CD14-positive monocyte (primary cell): Measurements from ENCODE around the gene LZTS2. TPM values are rescaled to one million over a fixed set of nuclear protein-coding genes. Genes with fewer than 3 reads are reported as not detected.

Experiments used
- DNase-seq, 3 donors: peaks; one replicate each; pipeline ENCODE4 v3.0.0-alpha.2; 2011 to 2022
- H2AFZ ChIP-seq: 2 replicates; pipeline ENCODE4 v1.6.0; 2012; ENCODE audit warnings: mild to moderate bottlenecking, low read depth, low read length, inconsistent platforms; ENCODE audit not compliant: insufficient read depth, poor library complexity, severe bottlenecking
- H3K27ac ChIP-seq, 2 donors: 1 replicate in 1 of 2; 2 replicates in 1 of 2; pipeline ENCODE4 v1.5.1; 2012 to 2013; ENCODE audit warnings: low read length in 2 of 2, control low read depth in 1 of 2, inconsistent platforms in 1 of 2, low read depth in 1 of 2, mild to moderate bottlenecking in 1 of 2
- H3K27me3 ChIP-seq, 2 donors: one replicate each; pipeline versions ENCODE4 v1.6.0 to v1.6.1; 2011 to 2013; ENCODE audit warnings: low read length in 2 of 2; ENCODE audit not compliant: control insufficient read depth in 2 of 2, insufficient read depth in 2 of 2
- H3K36me3 ChIP-seq, 2 donors: replicated peaks in 1 of 2; 1 replicate in 1 of 2; 2 replicates in 1 of 2; pipeline versions ENCODE4 v1.5.1 to v1.6.1; 2012 to 2013; ENCODE audit warnings: low read length in 2 of 2, control low read depth in 1 of 2, inconsistent platforms in 1 of 2, mild to moderate bottlenecking in 1 of 2; ENCODE audit not compliant: insufficient read depth in 2 of 2, control insufficient read depth in 1 of 2
- H3K4me1 ChIP-seq, 2 donors: 1 replicate in 1 of 2; 2 replicates in 1 of 2; pipeline versions ENCODE4 v1.5.1 to v1.6.1; 2012 to 2013; ENCODE audit warnings: low read length in 2 of 2, control low read depth in 1 of 2, inconsistent platforms in 1 of 2, mild to moderate bottlenecking in 1 of 2, moderate library complexity in 1 of 2; ENCODE audit not compliant: insufficient read depth in 2 of 2, control insufficient read depth in 1 of 2
- H3K4me2 ChIP-seq: replicated peaks from 2 replicates; pipeline ENCODE3; 2012; ENCODE audit warnings: low read length, moderate library complexity, mild to moderate bottlenecking; ENCODE audit not compliant: poor library complexity, severe bottlenecking; ENCODE audit errors: extremely low read depth
- H3K4me3 ChIP-seq, 3 experiments: fragments of 200-600 bp in 1 of 3; sonication (generic) in 1 of 3; replicated peaks in 1 of 3; 1 replicate in 2 of 3; 2 replicates in 1 of 3; pipeline ENCODE4 v1.5.1; 2011 to 2013; ENCODE audit warnings: low read length in 3 of 3, mild to moderate bottlenecking in 3 of 3, control low read depth in 2 of 3, low read depth in 2 of 3, inconsistent platforms in 1 of 3, moderate library complexity in 1 of 3
- H3K79me2 ChIP-seq: 2 replicates; pipeline ENCODE4 v1.6.0; 2012; ENCODE audit warnings: mild to moderate bottlenecking, control low read depth, inconsistent platforms, low read length, moderate library complexity; ENCODE audit not compliant: insufficient read depth
- H3K9ac ChIP-seq: 2 replicates; pipeline ENCODE4 v1.6.0; 2017; ENCODE audit warnings: low read length, mild to moderate bottlenecking; ENCODE audit not compliant: insufficient read depth, poor library complexity, severe bottlenecking
- H3K9me3 ChIP-seq, 2 donors: replicated peaks in 1 of 2; 1 replicate in 1 of 2; 2 replicates in 1 of 2; pipeline versions ENCODE4 v1.5.1 to v1.6.1; 2012 to 2013; ENCODE audit warnings: low read length in 2 of 2, control low read depth in 1 of 2; ENCODE audit not compliant: control insufficient read depth in 1 of 2, insufficient read depth in 1 of 2
- H4K20me1 ChIP-seq: 2 replicates; pipeline ENCODE4 v1.6.0; 2012; ENCODE audit warnings: mild to moderate bottlenecking, low read length, control low read depth, moderate library complexity; ENCODE audit not compliant: insufficient read depth
- H3K27ac Mint-ChIP-seq, 7 donors: one replicate each; pipeline ENCODE4 v1.8.0; 2020; ENCODE audit warnings: mild to moderate bottlenecking in 7 of 7, mixed read lengths in 7 of 7, moderate library complexity in 6 of 7, inconsistent platforms in 2 of 7
- H3K27me3 Mint-ChIP-seq, 3 donors: one replicate each; pipeline ENCODE4 v1.8.0; 2021 to 2022; ENCODE audit warnings: low read depth in 3 of 3, mild to moderate bottlenecking in 3 of 3, mixed read lengths in 3 of 3, moderate library complexity in 3 of 3, inconsistent platforms in 1 of 3
- H3K36me3 Mint-ChIP-seq, 2 donors: one replicate each; pipeline ENCODE4 v1.8.0; 2020; ENCODE audit warnings: mixed read lengths in 2 of 2, inconsistent platforms in 1 of 2, mild to moderate bottlenecking in 1 of 2
- H3K4me1 Mint-ChIP-seq: one replicate; pipeline ENCODE4 v1.8.0; 2020; ENCODE audit warnings: mild to moderate bottlenecking, mixed read lengths
- H3K4me3 Mint-ChIP-seq, 2 donors: one replicate each; pipeline ENCODE4 v1.8.0; 2020; ENCODE audit warnings: mild to moderate bottlenecking in 2 of 2, mixed read lengths in 2 of 2, moderate library complexity in 1 of 2
- H3K9me3 Mint-ChIP-seq, 7 donors: one replicate each; pipeline ENCODE4 v1.8.0; 2020 to 2022; ENCODE audit warnings: mixed read lengths in 7 of 7, mild to moderate bottlenecking in 6 of 7, moderate library complexity in 6 of 7, inconsistent platforms in 2 of 7
- WGBS: methylation state at CpG from one replicate; pipeline ENCODE4 v1.1.5; 2013; ENCODE audit warnings: missing lambda C conversion rate; ENCODE audit not compliant: insufficient coverage; 5-methylcytosine and 5-hydroxymethylcytosine counted together
- intact Hi-C, 2 donors: fragments of 100-400 bp; cut with micrococcal nuclease; formaldehyde crosslinking; loops; one replicate each; pipeline versions ENCODE4 v1.15.0 to v1.15.1; 2023
- polyA plus RNA-seq, 3 donors: library from polyadenylated mRNA; depleted of rRNA in 1 of 3; unstranded in 2 of 3; stranded (reverse) in 1 of 3; fragments of 300-500 nt in 2 of 3; fragments of >200 nt in 1 of 3; fragmentation: Illumina TruSeq in 2 of 3; gene quantifications; 1 replicate in 2 of 3; 2 replicates in 1 of 3; pipeline ENCODE4 v1.2.3, GENCODE V29; 2012 to 2021
- TF ChIP-seq, protein P1 (sequence below): fragments of 200-600 bp; IDR thresholded peaks from one replicate; pipeline ENCODE4 v1.8.0; 2022; ENCODE audit warnings: antibody characterized with exemption, mild to moderate bottlenecking

The LZTS2 gene
- polyA plus RNA-seq, 3 donors = 2.8 to 9.2 (median 3.3) TPM

GRCh38 chr10:101002456-101002855 lies 2.8 kb downstream of the LZTS2 start:
- intact Hi-C loops = no loop called here
- no peak overlapping the region for H3K4me2 ChIP-seq

DNA sequence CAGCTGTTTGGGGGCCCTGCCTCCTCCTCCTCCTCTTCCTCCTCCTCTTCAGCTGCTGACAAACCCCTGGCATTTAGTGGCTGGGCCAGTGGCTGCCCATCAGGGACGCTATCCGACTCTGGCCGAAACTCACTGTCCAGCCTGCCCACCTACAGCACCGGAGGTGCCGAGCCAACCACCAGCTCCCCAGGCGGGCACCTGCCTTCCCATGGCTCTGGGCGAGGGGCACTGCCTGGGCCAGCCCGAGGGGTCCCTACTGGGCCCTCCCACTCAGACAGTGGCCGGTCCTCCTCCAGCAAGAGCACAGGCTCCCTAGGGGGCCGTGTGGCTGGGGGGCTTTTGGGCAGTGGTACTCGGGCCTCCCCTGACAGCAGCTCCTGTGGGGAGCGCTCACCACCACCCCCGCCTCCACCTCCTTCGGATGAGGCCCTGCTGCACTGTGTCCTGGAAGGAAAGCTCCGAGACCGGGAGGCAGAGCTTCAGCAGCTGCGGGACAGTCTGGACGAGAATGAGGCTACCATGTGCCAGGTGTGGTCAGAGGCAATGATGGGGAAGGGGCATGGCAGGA lies 4.1 kb downstream of the LZTS2 start:
- Mint-ChIP-seq H3K4me3 (no peak overlapping the region), H3K36me3 (peaks cover 11 to 20% of the 10 kb centered on the region in 2 donors), H3K4me1 (peaks cover 19% of the 10 kb centered on the region), H3K27me3 (peaks cover 0 to 4% (median 4%) of the 10 kb centered on the region in 3 donors), H3K27ac (peak overlapping the region in 1 of 7 donors; percentile 33), H3K9me3 (no peaks in the 10 kb centered on the region)
- DNase-seq = no peak
- no peak overlapping the region for H3K27ac ChIP-seq
- no peaks in the 10 kb centered on the region for H4K20me1 ChIP-seq
- no peak overlapping the region for H2AFZ ChIP-seq
- 98% methylated on average over 16 of the region's 18 CpGs for WGBS
- peaks cover 3 to 12% of the 10 kb centered on the region in 2 donors for H3K36me3 ChIP-seq
- intact Hi-C loops = no loop called here
- peaks cover 16 to 25% of the 10 kb centered on the region in 2 donors for H3K4me1 ChIP-seq
- TF ChIP-seq, protein P1, sequence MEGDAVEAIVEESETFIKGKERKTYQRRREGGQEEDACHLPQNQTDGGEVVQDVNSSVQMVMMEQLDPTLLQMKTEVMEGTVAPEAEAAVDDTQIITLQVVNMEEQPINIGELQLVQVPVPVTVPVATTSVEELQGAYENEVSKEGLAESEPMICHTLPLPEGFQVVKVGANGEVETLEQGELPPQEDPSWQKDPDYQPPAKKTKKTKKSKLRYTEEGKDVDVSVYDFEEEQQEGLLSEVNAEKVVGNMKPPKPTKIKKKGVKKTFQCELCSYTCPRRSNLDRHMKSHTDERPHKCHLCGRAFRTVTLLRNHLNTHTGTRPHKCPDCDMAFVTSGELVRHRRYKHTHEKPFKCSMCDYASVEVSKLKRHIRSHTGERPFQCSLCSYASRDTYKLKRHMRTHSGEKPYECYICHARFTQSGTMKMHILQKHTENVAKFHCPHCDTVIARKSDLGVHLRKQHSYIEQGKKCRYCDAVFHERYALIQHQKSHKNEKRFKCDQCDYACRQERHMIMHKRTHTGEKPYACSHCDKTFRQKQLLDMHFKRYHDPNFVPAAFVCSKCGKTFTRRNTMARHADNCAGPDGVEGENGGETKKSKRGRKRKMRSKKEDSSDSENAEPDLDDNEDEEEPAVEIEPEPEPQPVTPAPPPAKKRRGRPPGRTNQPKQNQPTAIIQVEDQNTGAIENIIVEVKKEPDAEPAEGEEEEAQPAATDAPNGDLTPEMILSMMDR = no peak
- H3K4me2 ChIP-seq = no peak overlapping the region
- H3K27me3 ChIP-seq = no peaks in the 10 kb centered on the region
- H3K4me3 ChIP-seq = no peak overlapping the region
- H3K9ac ChIP-seq = no peak overlapping the region
- peaks cover 5% of the 10 kb centered on the region for H3K79me2 ChIP-seq
- H3K9me3 ChIP-seq = no peaks in the 10 kb centered on the region

More at GRCh38 chr10:101002456-101002855, 2.8 kb downstream of the LZTS2 start:
- peaks cover 0 to 7% (median 4%) of the 10 kb centered on the region in 3 donors for H3K27me3 Mint-ChIP-seq
- 89% methylated on average over 10 of the region's 11 CpGs for WGBS
- Histone ChIP-seq H3K9me3 (no peaks in the 10 kb centered on the region), H4K20me1 (no peaks in the 10 kb centered on the region), H3K27me3 (no peaks in the 10 kb centered on the region), H3K4me1 (peaks cover 27 to 38% of the 10 kb centered on the region in 2 donors), H3K36me3 (peaks cover 3 to 12% of the 10 kb centered on the region in 2 donors), H3K4me3 (no peak overlapping the region), H3K27ac (no peak overlapping the region), H3K9ac (no peak overlapping the region), H2AFZ (no peak overlapping the region), H3K79me2 (peaks cover 5% of the 10 kb centered on the region)
- peaks cover 11 to 20% of the 10 kb centered on the region in 2 donors for H3K36me3 Mint-ChIP-seq
- peak overlapping the region in 1 of 7 donors; percentile 66 for H3K27ac Mint-ChIP-seq
- DNase-seq = no peak
- TF ChIP-seq, protein P1 = no peak
- H3K9me3 Mint-ChIP-seq = no peaks in the 10 kb centered on the region
- no peak overlapping the region for H3K4me3 Mint-ChIP-seq
- peaks cover 29% of the 10 kb centered on the region for H3K4me1 Mint-ChIP-seq
